Loucy (cell line): ENCODE results near the gene SH3RF3.

Source experiments
- CTCF ChIP-seq: fragments of 200-600 bp; sonication (generic); conservative IDR thresholded peaks from 2 replicates; pipeline ENCODE4 v1.5.1; 2014; ENCODE audit warnings: mild to moderate bottlenecking, antibody characterized with exemption, low read length
- EZH2phosphoT487 ChIP-seq: fragments of 200-600 bp; IDR thresholded peaks from 2 replicates; pipeline ENCODE4 v1.6.1; 2018; ENCODE audit warnings: antibody characterized with exemption, mild to moderate bottlenecking, moderate library complexity, borderline replicate concordance

GRCh38 chr2:109279243-109279860 lies 150.3 kb downstream of the SH3RF3 start:
- no peak for TF ChIP-seq CTCF
- TF ChIP-seq EZH2phosphoT487 = no peak
